NCI-H82 (cell line): ENCODE data around the gene PHLDB3.
A peak's percentile ranks its signal among the peaks of the same experiment; 100 is the strongest.

Source experiments
- DNase-seq: peaks from one replicate; lab custom pipeline; 2025; lab: John Stamatoyannopoulos, UW

PHLDB3 gene

GRCh38 chr19:43468354-43469159, 36.0 kb downstream of the PHLDB3 start:
- DNase-seq, result no peak

GRCh38 chr19:43467730-43468129, 36.8 kb downstream of the PHLDB3 start:
- DNase-seq, result no peak

- DNase-seq, result no peak
Observed at GRCh38 chr19:43467276-43467675, 37.3 kb downstream of the PHLDB3 start.

GRCh38 chr19:43466793-43467192, 37.8 kb downstream of the PHLDB3 start:
- no peak for DNase-seq

GRCh38 chr19:43465468-43466120, 39.0 kb downstream of the PHLDB3 start, which contains the start of gene LYPD3:
LYPD3 (minus strand) TSS chr19:43465608; CDS start chr19:43465571, 37 bp downstream.
- no peak for DNase-seq

GRCh38 chr19:43464134-43464775, 40.3 kb downstream of the PHLDB3 start:
- peak; percentile 70 for DNase-seq

GRCh38 chr19:43463381-43464133, 41.0 kb downstream of the PHLDB3 start:
- peak; percentile 95 for DNase-seq

- peak; percentile 49 for DNase-seq
Observed at GRCh38 chr19:43462785-43463380, 41.7 kb downstream of the PHLDB3 start.

- no peak for DNase-seq
Observed at GRCh38 chr19:43462383-43462782, 42.2 kb downstream of the PHLDB3 start.

GRCh38 chr19:43461303-43461702, 43.2 kb downstream of the PHLDB3 start:
- no peak for DNase-seq

GRCh38 chr19:43460362-43461016, 44.1 kb downstream of the PHLDB3 start:
- peak; percentile 72 for DNase-seq

- DNase-seq, result no peak
Observed at GRCh38 chr19:43457809-43458208, 46.7 kb downstream of the PHLDB3 start.

- no peak for DNase-seq
Observed at GRCh38 chr19:43455321-43456113, 49.0 kb downstream of the PHLDB3 start.

- no peak for DNase-seq
Observed at GRCh38 chr19:43454031-43454430, 50.5 kb downstream of the PHLDB3 start.

GRCh38 chr19:43452582-43452981, 52.0 kb downstream of the PHLDB3 start:
- DNase-seq, result no peak

- no peak for DNase-seq
Observed at GRCh38 chr19:43450545-43450997, 54.0 kb downstream of the PHLDB3 start.

GRCh38 chr19:43447655-43448054, 56.9 kb downstream of the PHLDB3 start:
- DNase-seq, result no peak

- DNase-seq, result peak; percentile 84
Observed at GRCh38 chr19:43446746-43447489, 57.6 kb downstream of the PHLDB3 start.

GRCh38 chr19:43445426-43445825, 59.1 kb downstream of the PHLDB3 start:
- no peak for DNase-seq
